HUDEP-2 (cell line): ENCODE results near the gene ST3GAL3.
"Not testable (repeated sequence)": the region's sequence is repeated elsewhere in the genome, so short reads cannot be mapped to it uniquely, and the experiment has no call there.

Experiments
- DNase-seq, 76 experiments: peaks; one replicate each; lab custom pipeline; 2025; ENCODE audit not compliant: unreplicated experiment in 76 of 76; lab: John Stamatoyannopoulos, UW

The ST3GAL3 gene

DNA sequence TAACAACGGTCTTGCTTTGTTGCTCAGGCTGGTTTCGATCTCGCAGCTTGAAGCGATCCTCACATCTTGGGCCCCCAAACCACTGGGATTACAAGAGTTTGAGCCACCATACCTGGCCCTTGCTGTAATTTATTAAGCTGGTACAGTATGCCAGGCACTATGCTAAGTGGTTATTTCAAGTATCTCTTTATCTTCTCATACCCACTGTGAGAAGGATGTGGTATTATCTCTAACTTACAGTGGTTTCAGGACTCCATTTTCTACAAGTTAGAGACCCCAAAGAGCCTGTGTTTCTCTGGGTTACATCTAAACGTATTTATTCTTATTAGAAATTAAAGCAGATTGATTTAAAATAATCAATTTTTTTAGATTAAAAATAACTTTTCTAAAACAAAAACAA is 8.1 kb upstream of the ST3GAL3 start:
- no peak for DNase-seq

DNA sequence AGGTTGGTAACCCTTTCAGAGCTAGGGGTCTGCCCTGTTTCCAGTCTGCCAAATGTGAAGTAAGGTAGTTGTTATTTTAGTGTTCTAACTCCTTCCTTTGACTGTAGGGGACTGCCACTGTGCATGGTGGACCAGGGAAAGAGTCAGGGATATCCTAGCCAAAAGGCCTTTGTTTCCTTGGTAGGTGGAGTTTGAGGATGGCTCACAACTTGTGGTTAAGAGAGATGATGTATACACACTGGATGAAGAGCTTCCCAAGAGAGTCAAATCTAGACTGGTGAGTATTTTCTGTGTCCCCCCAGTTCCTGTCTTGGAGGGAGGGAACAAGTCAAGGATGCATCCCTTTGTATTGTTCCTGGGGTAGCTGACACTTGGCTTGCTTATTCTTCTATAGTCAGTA is 3.5 kb upstream of the ST3GAL3 start:
- DNase-seq, result no peak

DNA sequence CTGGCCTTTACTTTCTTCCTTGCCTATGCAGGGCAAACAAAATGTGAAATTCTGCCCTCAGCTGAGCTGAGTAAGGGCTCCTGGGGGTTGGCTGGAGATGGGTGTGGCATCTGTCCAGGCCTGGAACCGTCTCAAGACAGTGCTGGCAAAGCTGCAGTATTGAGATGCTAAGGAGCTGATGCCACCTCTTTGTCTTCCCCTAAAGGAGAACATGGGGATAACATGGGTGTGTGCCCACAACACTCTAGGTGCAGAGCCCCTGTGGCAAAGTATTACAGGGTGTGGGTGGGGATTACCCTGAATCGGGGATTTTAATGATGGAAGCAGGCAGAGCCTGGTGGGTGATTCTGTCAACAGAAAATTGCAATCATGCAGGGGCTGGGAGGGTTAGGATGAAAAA is 2.5 kb upstream of the ST3GAL3 start:
- peak in 63 of 76 experiments; percentile 5 to 74 (median 42) for DNase-seq

DNA sequence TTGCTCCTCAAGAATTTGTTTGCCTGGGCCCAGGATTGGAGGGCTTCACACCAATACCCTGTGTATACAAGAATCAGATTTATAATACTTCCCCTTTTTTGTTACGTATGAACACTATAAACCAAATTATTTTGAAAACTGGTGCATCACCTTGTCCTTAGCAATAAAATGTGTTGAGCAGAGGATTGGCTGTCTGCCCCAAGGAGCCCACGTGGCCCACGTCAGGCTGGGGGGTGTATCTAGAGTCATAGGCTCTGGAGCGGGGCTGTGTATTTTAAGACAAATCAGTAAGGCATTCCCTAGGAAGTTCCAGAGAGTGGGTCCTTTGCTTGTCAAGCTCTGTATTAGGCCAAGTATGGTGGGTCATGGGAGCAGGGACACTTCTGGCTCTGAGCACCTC is 2.0 kb upstream of the ST3GAL3 start:
- no peak for DNase-seq

DNA sequence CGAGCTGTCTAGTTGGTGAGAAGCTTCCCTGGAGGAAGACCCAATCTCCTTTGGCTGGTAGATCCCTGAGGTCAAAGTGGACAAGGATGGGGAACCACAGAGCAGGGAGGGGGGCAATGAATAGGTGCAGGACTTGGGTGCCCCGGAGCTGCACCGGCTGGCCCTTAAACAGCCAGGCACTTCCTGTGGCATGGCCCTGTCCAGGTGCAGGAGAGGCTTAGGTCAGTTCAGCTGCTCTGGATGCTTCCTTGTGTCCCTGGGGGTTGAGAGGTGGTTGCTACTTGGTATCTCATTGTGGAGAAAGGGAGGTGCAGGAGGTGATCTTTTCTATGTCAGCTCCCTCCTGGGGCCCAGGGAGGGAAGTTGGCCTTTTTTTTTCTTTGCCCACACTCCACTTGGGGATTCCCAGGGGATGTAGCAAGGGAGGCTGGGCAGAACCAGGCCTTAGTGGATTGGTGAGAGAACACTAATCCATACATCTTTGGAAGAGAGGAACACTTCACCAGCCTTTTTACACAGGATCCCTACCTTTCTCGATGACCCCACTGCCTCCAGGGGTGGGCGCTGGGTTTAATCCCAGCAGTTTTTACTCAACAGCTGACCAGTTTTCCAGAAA is 1.2 kb upstream of the ST3GAL3 start:
- DNase-seq, result peak in 2 of 76 experiments; percentile 7 to 29

DNA sequence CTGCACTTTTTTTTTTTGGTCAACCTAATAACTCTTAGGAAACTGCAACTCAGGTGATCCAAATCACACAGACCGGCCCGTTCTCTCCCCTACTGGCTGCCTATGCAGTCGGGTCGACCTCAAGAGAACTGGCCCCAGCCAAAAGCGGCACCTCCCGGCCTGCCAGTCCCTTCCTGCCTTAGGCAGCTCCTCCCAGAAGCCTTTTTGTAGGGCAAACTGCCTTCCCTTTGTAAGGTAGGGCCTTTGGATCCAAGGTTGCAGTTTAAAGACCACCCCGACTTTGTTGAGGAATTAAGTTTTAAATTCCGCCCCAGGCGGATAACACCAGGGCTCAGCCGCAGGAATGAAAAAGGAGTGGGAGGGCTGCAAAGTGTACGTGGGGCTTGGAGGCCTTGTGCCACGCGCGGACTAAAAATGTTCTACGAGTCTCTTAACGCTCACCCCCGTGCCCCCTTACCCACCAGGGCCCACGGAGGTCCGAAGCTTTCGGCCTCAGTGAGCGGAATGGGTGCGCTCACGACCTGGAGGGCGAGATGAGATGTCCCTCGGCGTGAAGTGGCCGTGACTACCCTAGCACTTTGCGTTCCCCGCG is 642 bp upstream of the ST3GAL3 start:
- DNase-seq, result peak in 16 of 76 experiments; percentile 3 to 48 (median 21)

- DNase-seq, result peak in 7 of 76 experiments; percentile 6 to 52 (median 31)
These were observed 670 bp downstream of the ST3GAL3 start for GRCh38 chr1:43708002-43708410.

- DNase-seq, result no peak
These were observed 3.7 kb downstream of the ST3GAL3 start for GRCh38 chr1:43711049-43711448.

- DNase-seq, result no peak
These were observed 4.4 kb downstream of the ST3GAL3 start for GRCh38 chr1:43711524-43712386.

DNA sequence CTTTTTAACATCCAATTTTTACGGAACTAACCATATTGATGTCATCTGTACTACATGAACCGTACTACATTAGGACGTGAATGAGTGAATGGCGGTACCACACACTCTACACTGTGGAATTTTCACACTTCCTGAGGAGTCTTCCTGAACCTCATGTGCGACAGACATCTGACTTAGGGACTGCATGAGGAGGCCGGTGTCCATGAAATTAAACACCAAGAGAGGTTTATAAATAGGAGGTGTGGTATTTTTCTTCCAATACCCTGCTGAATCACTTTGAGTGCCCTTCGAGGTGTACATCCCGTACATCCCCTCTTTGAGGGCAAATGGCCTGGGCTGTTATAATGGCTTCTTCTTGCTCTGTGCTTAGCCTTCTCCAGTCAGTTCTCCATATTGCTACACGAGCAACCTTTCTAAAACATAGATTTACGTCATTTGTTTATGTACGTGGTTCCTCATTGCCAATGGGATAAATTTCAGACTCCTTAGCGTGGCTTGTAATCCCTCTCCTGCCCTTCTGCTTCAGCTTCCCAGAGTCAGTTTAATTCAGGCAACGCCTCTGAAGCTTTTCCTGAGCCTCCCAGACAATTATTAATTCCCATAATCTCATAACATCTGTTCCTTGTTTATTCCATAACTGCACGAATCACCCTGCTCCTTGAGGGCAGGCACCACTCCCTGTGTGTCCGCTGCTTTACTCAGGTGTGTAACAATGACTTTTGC is 9.4 kb downstream of the ST3GAL3 start:
- DNase-seq, result no peak

DNA sequence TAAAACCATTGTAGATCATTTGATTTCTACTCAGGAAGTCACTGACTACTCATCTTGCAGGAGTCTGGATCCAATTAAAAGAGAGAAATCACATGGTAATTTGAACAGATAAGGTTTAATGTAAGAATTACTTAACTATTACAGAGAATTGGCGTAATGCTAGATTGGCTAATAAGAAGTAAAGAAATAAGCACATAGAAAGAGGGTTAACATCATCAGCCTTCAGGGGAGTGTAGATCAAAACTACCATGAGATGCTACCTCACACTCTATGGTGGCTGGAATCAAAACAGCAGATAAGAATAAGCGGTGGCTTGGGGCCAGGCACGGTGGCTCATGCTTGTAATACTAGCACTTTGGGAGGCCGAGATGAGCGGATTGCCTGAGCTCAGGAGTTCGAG is 11.7 kb downstream of the ST3GAL3 start:
- peak in 2 of 76 experiments; percentile 10 to 15 for DNase-seq

GRCh38 chr1:43719670-43720419 is 12.5 kb downstream of the ST3GAL3 start:
- DNase-seq, result not testable (repeated sequence)

GRCh38 chr1:43722810-43723209 is 15.5 kb downstream of the ST3GAL3 start:
- DNase-seq, result no peak

DNA sequence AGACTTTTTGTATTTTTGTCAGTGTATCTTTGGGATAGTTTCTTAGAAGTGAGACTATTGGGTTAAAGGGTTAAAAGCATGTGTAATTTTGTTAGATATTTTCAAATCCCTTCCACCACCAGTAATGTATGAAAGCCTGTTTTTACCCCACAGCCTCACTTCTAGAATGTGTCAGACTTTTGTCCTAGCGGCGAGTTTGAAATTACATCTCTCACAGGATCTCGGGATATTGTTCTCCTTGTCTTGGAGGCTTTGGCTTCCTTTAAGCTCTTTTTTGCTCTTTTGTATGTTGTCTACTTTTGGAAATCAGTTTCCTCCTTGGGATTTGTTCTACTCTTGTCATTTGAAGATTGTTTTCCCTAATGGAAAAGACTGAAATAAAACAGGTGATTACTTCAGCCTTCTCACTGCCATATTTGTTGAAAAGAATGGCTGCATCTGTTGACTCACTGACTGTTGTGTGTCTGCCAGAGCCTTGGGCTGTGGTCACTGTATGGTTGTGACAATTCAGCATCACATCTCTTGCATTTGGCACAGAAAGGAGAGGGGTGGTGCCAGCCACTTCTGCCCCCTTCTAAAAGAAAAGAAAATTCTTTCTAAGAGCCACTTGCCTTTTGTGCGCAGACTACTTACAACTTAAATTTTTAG is 22.6 kb downstream of the ST3GAL3 start:
- peak in 8 of 76 experiments; percentile 1 to 21 (median 14) for DNase-seq

DNA sequence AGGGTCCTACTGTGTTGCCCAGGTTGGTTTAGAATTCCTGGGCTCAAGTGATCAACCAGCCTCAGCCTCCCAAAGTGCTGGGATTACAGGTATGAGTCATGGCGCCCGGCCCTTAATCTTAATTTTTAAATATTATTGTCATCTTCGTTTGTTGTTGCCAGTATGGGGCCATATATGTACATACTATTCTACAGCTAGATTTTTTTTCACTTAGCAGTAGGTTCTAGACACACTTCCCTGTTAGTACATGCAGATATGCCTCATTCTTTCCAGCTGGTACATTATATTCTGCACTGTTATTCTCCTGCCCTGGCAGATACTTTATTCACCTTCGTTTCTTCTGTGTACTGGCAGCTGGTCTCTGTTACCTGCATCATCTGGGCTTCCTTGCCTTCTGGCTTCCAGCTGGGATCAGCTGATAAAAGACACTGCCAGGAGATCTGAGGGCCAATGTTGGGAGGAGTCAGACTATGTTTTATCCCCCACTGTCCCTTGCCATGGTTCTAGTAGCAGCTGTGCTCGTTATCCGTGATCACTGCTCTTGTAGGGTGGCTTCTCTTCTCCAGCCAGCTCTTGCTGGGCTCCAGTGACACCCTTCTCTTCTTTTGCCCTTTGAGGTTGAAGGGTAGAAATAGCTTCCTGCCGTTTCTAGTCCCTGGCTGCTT is 24.7 kb downstream of the ST3GAL3 start:
- DNase-seq, result peak; percentile 7 to 92 (median 65)

GRCh38 chr1:43736819-43737218 is 29.5 kb downstream of the ST3GAL3 start:
- no peak for DNase-seq

- DNase-seq, result no peak
These were observed 34.7 kb downstream of the ST3GAL3 start for GRCh38 chr1:43742026-43742425.

DNA sequence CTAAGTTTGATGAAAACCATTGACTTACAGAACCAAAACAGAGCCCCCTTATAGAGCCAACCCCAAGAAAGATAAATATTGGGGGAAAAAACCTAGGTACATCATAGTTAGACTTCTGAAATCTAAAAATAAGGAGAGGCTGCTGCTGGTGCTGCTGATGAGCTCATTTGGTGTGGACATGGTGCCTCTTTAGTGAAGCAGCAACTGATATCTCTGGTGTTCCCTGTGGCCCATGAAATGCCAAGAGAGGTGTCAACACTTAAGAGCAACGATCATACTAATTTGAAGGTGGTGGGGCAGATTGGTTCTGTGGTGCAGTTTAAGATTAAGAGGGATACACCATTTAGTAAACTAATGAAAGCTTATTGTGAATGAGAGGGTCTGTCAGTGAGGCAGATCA is 35.9 kb downstream of the ST3GAL3 start:
- no peak for DNase-seq

GRCh38 chr1:43747736-43748135 is 40.4 kb downstream of the ST3GAL3 start:
- no peak for DNase-seq
